ENCODE results near the gene ANXA2R. TPM values are rescaled to one million over a fixed set of nuclear protein-coding genes. Genes with fewer than 3 reads are reported as not detected.

Gene ANXA2R
- total and polyA plus RNA-seq, 4 experiments from 2014 or later = 35.8 to 47.8 (median 45.2) TPM

GRCh38 chr5:43041110-43041668 lies 1.1 kb upstream of the ANXA2R start:
- H3K4me1 Mint-ChIP-seq = peaks cover 17 to 77% (median 34%) of the 10 kb centered on the region in 4 donors
- CTCF ChIA-PET (ENCODE audit: partially characterized antibody) = interaction anchor here (0.7 to 3.2 kb wide), 24 partner anchors 9 to 445 kb away, joined by 3 to 133 read pairs (median 6); partner anchors contain the start of genes HMGCS1, TMEM267 and ZNF131
- H3K27ac Mint-ChIP-seq = peak overlapping the region; percentile 99 to 100 (median 99)
- POLR2A ChIA-PET (ENCODE audit: partially characterized antibody) = interaction anchor here (0.6 to 12.6 kb wide), 29 partner anchors 9 to 1166 kb away, joined by 3 to 1197 read pairs (median 8); partner anchors contain the start of genes C5orf34, FBXO4, HMGCS1 and NNT
- DNase-seq = peak; percentile 64 to 82 (median 67)
- H3K36me3 Mint-ChIP-seq = peaks cover 10 to 46% of the 10 kb centered on the region in 2 donors
- no peaks in the 10 kb centered on the region for H3K9me3 ChIP-seq (ENCODE audit: control insufficient read depth in 1 of 2, low read length in 2 of 2)
- peak overlapping the region; percentile 98 for H3K27ac ChIP-seq (ENCODE audit: low read depth, low read length)
- H3K27me3 Mint-ChIP-seq = no peaks in the 10 kb centered on the region
- H3K27me3 ChIP-seq (ENCODE audit: insufficient read depth, low read length) = no peaks in the 10 kb centered on the region
- intact Hi-C loops (cut with micrococcal nuclease) = no loop called here
- H3K36me3 ChIP-seq (ENCODE audit: insufficient read depth, low read length) = peaks cover 3% of the 10 kb centered on the region
- H3K4me3 ChIP-seq (ENCODE audit: low read length in 2 of 2) = peak overlapping the region; percentile 78 to 99
- H3K4me3 Mint-ChIP-seq = peak overlapping the region; percentile 97 to 100 (median 98)
- peaks cover 46% of the 10 kb centered on the region for H3K4me1 ChIP-seq (ENCODE audit: insufficient read depth, low read length)
- peaks cover 0 to 16% (median 0%) of the 10 kb centered on the region in 8 donors for H3K9me3 Mint-ChIP-seq

- Histone ChIP-seq H3K27ac (ENCODE audit: low read depth, low read length) (peak overlapping the region; percentile 98), H3K4me3 (ENCODE audit: low read length in 2 of 2) (peak overlapping the region; percentile 78 to 99), H3K4me1 (ENCODE audit: insufficient read depth, low read length) (peaks cover 49% of the 10 kb centered on the region), H3K27me3 (ENCODE audit: insufficient read depth, low read length) (no peaks in the 10 kb centered on the region), H3K9me3 (ENCODE audit: control insufficient read depth in 1 of 2, low read length in 2 of 2) (no peaks in the 10 kb centered on the region), H3K36me3 (ENCODE audit: insufficient read depth, low read length) (peaks cover 3% of the 10 kb centered on the region)
- peak; percentile 64 to 73 (median 71) for DNase-seq
- Mint-ChIP-seq H3K27me3 (no peaks in the 10 kb centered on the region), H3K9me3 (peaks cover 0 to 16% (median 0%) of the 10 kb centered on the region in 8 donors), H3K4me1 (peaks cover 21 to 83% (median 40%) of the 10 kb centered on the region in 4 donors), H3K36me3 (peaks cover 3 to 40% of the 10 kb centered on the region in 2 donors), H3K27ac (peak overlapping the region; percentile 99 to 100 (median 99)), H3K4me3 (peak overlapping the region; percentile 97 to 100 (median 98))
- POLR2A ChIA-PET (ENCODE audit: partially characterized antibody) = interaction anchor here (0.5 to 12.6 kb wide), 15 partner anchors 18 to 1136 kb away, joined by 3 to 1197 read pairs (median 16); partner anchors contain the start of genes TMEM267 and ZNF131
- CTCF ChIA-PET (ENCODE audit: partially characterized antibody) = interaction anchor here (1.0 to 4.8 kb wide), 15 partner anchors 12 to 1114 kb away, joined by 3 to 150 read pairs (median 7); partner anchors contain the start of genes FBXO4 and TMEM267
- intact Hi-C loops (cut with micrococcal nuclease) = loop anchor here (1.0 kb wide), 6 partner anchors 19 to 127 kb away; no protein-coding TSS in a partner anchor
Observed at GRCh38 chr5:43039471-43040286, 440 bp downstream of the ANXA2R start.

GRCh38 chr5:43039152-43039470 lies 1.0 kb downstream of the ANXA2R start:
- Mint-ChIP-seq H3K9me3 (peaks cover 0 to 16% (median 0%) of the 10 kb centered on the region in 8 donors), H3K27me3 (no peaks in the 10 kb centered on the region), H3K36me3 (peaks cover 3 to 37% of the 10 kb centered on the region in 2 donors), H3K4me1 (peaks cover 22 to 82% (median 40%) of the 10 kb centered on the region in 4 donors), H3K4me3 (peak overlapping the region; percentile 97 to 100 (median 98)), H3K27ac (peak overlapping the region; percentile 99 to 100 (median 99))
- DNase-seq = no peak
- H3K27ac ChIP-seq (ENCODE audit: low read depth, low read length) = peak overlapping the region; percentile 98
- ChIA-PET POLR2A (ENCODE audit: partially characterized antibody) (interaction anchor here (0.5 to 12.6 kb wide), 17 partner anchors 18 to 1136 kb away, joined by 3 to 1197 read pairs (median 14); partner anchors contain the start of genes NNT, TMEM267 and ZNF131), CTCF (ENCODE audit: partially characterized antibody) (interaction anchor here (1.0 to 4.8 kb wide), 17 partner anchors 9 to 1114 kb away, joined by 3 to 150 read pairs (median 6); partner anchors contain the start of genes FBXO4 and TMEM267)
- no peaks in the 10 kb centered on the region for H3K36me3 ChIP-seq (ENCODE audit: insufficient read depth, low read length)
- H3K4me3 ChIP-seq (ENCODE audit: low read length in 2 of 2) = peak overlapping the region; percentile 78 to 99
- intact Hi-C loops (cut with micrococcal nuclease) = no loop called here
- H3K9me3 ChIP-seq (ENCODE audit: control insufficient read depth in 1 of 2, low read length in 2 of 2) = no peaks in the 10 kb centered on the region
- H3K27me3 ChIP-seq (ENCODE audit: insufficient read depth, low read length) = no peaks in the 10 kb centered on the region
- peaks cover 47% of the 10 kb centered on the region for H3K4me1 ChIP-seq (ENCODE audit: insufficient read depth, low read length)

- Histone ChIP-seq H3K27ac (ENCODE audit: low read depth, low read length) (peak overlapping the region; percentile 76), H3K36me3 (ENCODE audit: insufficient read depth, low read length) (no peaks in the 10 kb centered on the region), H3K4me3 (ENCODE audit: low read length in 2 of 2) (peak overlapping the region; percentile 59 to 77), H3K4me1 (ENCODE audit: insufficient read depth, low read length) (peaks cover 46% of the 10 kb centered on the region), H3K27me3 (ENCODE audit: insufficient read depth, low read length) (no peaks in the 10 kb centered on the region), H3K9me3 (ENCODE audit: control insufficient read depth in 1 of 2, low read length in 2 of 2) (no peaks in the 10 kb centered on the region)
- Mint-ChIP-seq H3K36me3 (peaks cover 3 to 37% of the 10 kb centered on the region in 2 donors), H3K4me1 (peaks cover 22 to 82% (median 43%) of the 10 kb centered on the region in 4 donors), H3K4me3 (peak overlapping the region; percentile 85 to 99 (median 92)), H3K27ac (peak overlapping the region; percentile 91 to 100 (median 96)), H3K9me3 (peaks cover 0 to 16% (median 0%) of the 10 kb centered on the region in 8 donors), H3K27me3 (no peaks in the 10 kb centered on the region)
- DNase-seq = peak; percentile 24 to 62 (median 32)
- intact Hi-C loops (cut with micrococcal nuclease) = no loop called here
- POLR2A ChIA-PET (ENCODE audit: partially characterized antibody) = interaction anchor here (0.6 to 12.6 kb wide), 18 partner anchors 17 to 1135 kb away, joined by 3 to 1197 read pairs (median 10); partner anchors contain the start of genes HMGCS1, NNT, TMEM267 and ZNF131
- CTCF ChIA-PET (ENCODE audit: partially characterized antibody) = interaction anchor here (0.8 to 4.8 kb wide), 20 partner anchors 8 to 1113 kb away, joined by 3 to 150 read pairs (median 5); partner anchors contain the start of gene FBXO4
Observed at GRCh38 chr5:43038496-43038989, 1.6 kb downstream of the ANXA2R start.

GRCh38 chr5:43037636-43038495 lies 2.3 kb downstream of the ANXA2R start:
- Histone ChIP-seq H3K27me3 (ENCODE audit: insufficient read depth, low read length) (no peaks in the 10 kb centered on the region), H3K9me3 (ENCODE audit: control insufficient read depth in 1 of 2, low read length in 2 of 2) (no peaks in the 10 kb centered on the region), H3K4me3 (ENCODE audit: low read length in 2 of 2) (peak overlapping the region; percentile 59 to 77), H3K27ac (ENCODE audit: low read depth, low read length) (peak overlapping the region; percentile 76), H3K36me3 (ENCODE audit: insufficient read depth, low read length) (no peaks in the 10 kb centered on the region), H3K4me1 (ENCODE audit: insufficient read depth, low read length) (peaks cover 45% of the 10 kb centered on the region)
- Mint-ChIP-seq H3K4me3 (peak overlapping the region; percentile 85 to 99 (median 92)), H3K27ac (peak overlapping the region; percentile 91 to 100 (median 96)), H3K27me3 (no peaks in the 10 kb centered on the region), H3K9me3 (peaks cover 0 to 16% (median 0%) of the 10 kb centered on the region in 8 donors), H3K4me1 (peaks cover 22 to 76% (median 40%) of the 10 kb centered on the region in 4 donors), H3K36me3 (peaks cover 3 to 32% of the 10 kb centered on the region in 2 donors)
- DNase-seq = peak; percentile 64 to 80 (median 73)
- ChIA-PET POLR2A (ENCODE audit: partially characterized antibody) (interaction anchor here (0.8 to 12.6 kb wide), 18 partner anchors 11 to 1134 kb away, joined by 3 to 1197 read pairs (median 10); partner anchors contain the start of genes HMGCS1, NNT, TMEM267 and ZNF131), CTCF (ENCODE audit: partially characterized antibody) (interaction anchor here (0.8 to 4.8 kb wide), 17 partner anchors 8 to 446 kb away, joined by 3 to 150 read pairs (median 5); no protein-coding TSS in a partner anchor)
- intact Hi-C loops (cut with micrococcal nuclease) = no loop called here
